ENCODE results near the gene IL16.

DNA sequence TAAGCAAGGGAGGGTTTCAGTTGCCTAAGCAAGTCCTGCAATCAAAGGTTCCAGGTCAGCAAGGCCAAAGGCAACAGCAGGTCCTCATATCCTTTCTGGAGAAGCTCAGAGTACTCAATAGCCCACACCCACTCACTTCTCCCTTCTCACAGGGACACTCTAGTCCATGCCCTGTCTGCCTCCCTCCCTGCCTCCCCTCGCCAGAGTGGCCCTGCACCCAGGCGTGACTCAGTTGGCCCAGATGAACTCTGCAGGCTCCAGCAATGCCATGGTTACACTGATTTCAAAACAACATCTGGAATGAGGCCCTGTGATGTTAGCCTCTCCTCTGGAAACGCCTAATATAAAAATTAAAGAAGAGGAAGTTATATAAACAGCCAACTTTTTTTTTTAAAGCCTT is 32.9 kb downstream of the IL16 start:
- TF ChIP-seq, protein P1, sequence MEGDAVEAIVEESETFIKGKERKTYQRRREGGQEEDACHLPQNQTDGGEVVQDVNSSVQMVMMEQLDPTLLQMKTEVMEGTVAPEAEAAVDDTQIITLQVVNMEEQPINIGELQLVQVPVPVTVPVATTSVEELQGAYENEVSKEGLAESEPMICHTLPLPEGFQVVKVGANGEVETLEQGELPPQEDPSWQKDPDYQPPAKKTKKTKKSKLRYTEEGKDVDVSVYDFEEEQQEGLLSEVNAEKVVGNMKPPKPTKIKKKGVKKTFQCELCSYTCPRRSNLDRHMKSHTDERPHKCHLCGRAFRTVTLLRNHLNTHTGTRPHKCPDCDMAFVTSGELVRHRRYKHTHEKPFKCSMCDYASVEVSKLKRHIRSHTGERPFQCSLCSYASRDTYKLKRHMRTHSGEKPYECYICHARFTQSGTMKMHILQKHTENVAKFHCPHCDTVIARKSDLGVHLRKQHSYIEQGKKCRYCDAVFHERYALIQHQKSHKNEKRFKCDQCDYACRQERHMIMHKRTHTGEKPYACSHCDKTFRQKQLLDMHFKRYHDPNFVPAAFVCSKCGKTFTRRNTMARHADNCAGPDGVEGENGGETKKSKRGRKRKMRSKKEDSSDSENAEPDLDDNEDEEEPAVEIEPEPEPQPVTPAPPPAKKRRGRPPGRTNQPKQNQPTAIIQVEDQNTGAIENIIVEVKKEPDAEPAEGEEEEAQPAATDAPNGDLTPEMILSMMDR (IDR thresholded peaks at IDR 0.05 in 8 of 11, conservative IDR thresholded peaks at IDR 0.05 in 3 of 11), result no peak
- no peak for TF ChIP-seq POLR2A (IDR thresholded peaks at IDR 0.05)
